ENCODE results near the gene CBLB. TPM values are rescaled to one million over a fixed set of nuclear protein-coding genes. Genes with fewer than 3 reads are reported as not detected.

CBLB gene
- total and polyA plus RNA-seq, 2 of the 4 experiments (the other 2 are of a cell fraction), result 10.1 to 20.1 TPM

DNA sequence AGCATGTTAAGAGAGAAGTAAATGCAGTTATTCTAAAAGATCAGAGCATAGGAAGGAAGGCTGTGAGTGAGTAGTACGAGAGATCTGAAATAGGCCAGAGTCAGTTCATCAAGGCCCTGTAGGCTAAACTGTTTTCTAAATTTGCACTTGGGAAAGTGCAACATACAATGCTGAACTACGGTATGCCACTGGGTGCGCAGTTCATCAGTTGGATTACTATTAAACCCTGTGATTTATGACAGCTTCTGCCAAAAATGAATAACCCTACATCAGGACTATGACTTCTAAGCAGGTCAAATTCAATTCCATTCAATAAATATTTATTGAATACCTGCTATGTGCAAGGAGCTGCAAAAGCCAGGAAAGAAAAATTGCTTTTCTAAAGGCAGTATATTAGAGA, 10.8 kb downstream of the CBLB start:
- Histone ChIP-seq H3K9ac (ENCODE audit: low read depth, low read length) (no peak overlapping the region), H2AK9ac (replicated peaks; ENCODE audit: low read depth, low read length, poor library complexity) (no peak overlapping the region), H3K23ac (ENCODE audit: low read depth, low read length) (no peak overlapping the region), H2AFZ (replicated peaks; ENCODE audit: low read length, poor library complexity) (no peak overlapping the region), H2BK5ac (ENCODE audit: low read depth, low read length, poor library complexity, severe bottlenecking) (no peak overlapping the region), H3K14ac (replicated peaks; ENCODE audit: low read depth, low read length) (no peak overlapping the region), H3K4me1 (ENCODE audit: control insufficient read depth, insufficient read depth, low read length) (no peaks in the 10 kb centered on the region), H3K9me1 (ENCODE audit: insufficient read depth, low read length) (peaks cover 2% of the 10 kb centered on the region; the same call in 1 of the 2 replicates), H2BK15ac (ENCODE audit: low read depth, low read length) (no peak overlapping the region), H2BK120ac (ENCODE audit: low read depth, low read length) (no peak overlapping the region), H4K20me1 (ENCODE audit: insufficient read depth, low read length) (0 out of 2 replicates have a peak, but pooled peaks cover 3% of the 10 kb centered on the region), H3K4me2 (ENCODE audit: low read depth, low read length) (no peak overlapping the region), H3K9me3 (ENCODE audit: control insufficient read depth, insufficient read depth, low read length) (no peaks in the 10 kb centered on the region), H3K27ac (ENCODE audit: insufficient read depth, low read length) (no peak overlapping the region), H2BK20ac (ENCODE audit: low read depth, low read length) (no peak overlapping the region), H3K4me3 (ENCODE audit: insufficient read depth, low read depth, low read length) (no peak overlapping the region), H3K27me3 (ENCODE audit: control insufficient read depth, insufficient read depth, low read length) (no peaks in the 10 kb centered on the region), H3K79me1 (ENCODE audit: low read depth in 1 of 2, low read length in 2 of 2) (peaks cover 26% of the 10 kb centered on the region in 2 experiments), H4K91ac (ENCODE audit: insufficient read depth, low read depth, low read length) (no peak overlapping the region), H4K5ac (ENCODE audit: low read depth, low read length) (no peak overlapping the region), H2AK5ac (ENCODE audit: low read depth, low read length) (no peak overlapping the region), H3K36me3 (ENCODE audit: control insufficient read depth, insufficient read depth, low read length) (peaks cover 7% of the 10 kb centered on the region), H3K4ac (ENCODE audit: low read depth, low read length) (no peak overlapping the region), H4K8ac (ENCODE audit: low read depth in 2 of 2, low read length in 2 of 2) (no peak overlapping the region), H3K56ac (ENCODE audit: extremely low read depth, insufficient read depth, low read length) (no peak overlapping the region), H3K18ac (ENCODE audit: low read depth, low read length) (no peak overlapping the region)
- DNase-seq (no peak), ATAC-seq (ENCODE audit: low read depth) (no peak)
- CTCF ChIA-PET, result interaction anchor here (0.6 kb wide), 1 partner anchor 1208 kb away, joined by 4 read pairs; no protein-coding TSS in a partner anchor
- dilution Hi-C loops (cut with HindIII; ENCODE audit: low sequenced_read_pairs, unreplicated experiment) (no loop called here), intact Hi-C loops (cut with micrococcal nuclease) (no loop called here), in situ Hi-C loops (cut with MboI; ENCODE audit: low sequenced_read_pairs) (no loop called here)
- BruUV-seq (replicated peaks), result no TSS peak
- 100% methylated on average over 1 of the region's 3 CpGs; no CpG with 5 or more reads in 1 of the 2 experiments for WGBS, 2 experiments (ENCODE audit: extremely low coverage in 2 of 2, insufficient read length in 1 of 2)
- TF ChIP-seq MAZ (IDR thresholded peaks at IDR 0.05; ENCODE audit: borderline replicate concordance, low read depth, low read length) (no peak), SMC3 (IDR thresholded peaks at IDR 0.05; ENCODE audit: low read depth, low read length) (no peak), POLR2A (IDR thresholded peaks at IDR 0.05; ENCODE audit: low read depth, low read length) (no peak), CHD1 (IDR thresholded peaks at IDR 0.05; ENCODE audit: low read depth, low read length) (no peak), RCOR1 (IDR thresholded peaks at IDR 0.05; ENCODE audit: insufficient replicate concordance, low read length) (no peak), MAFK (IDR thresholded peaks at IDR 0.05; ENCODE audit: low read depth, low read length) (no peak), RFX5 (IDR thresholded peaks at IDR 0.05; ENCODE audit: low read depth, low read length) (no peak), FOS (IDR thresholded peaks at IDR 0.05; ENCODE audit: low read depth, low read length) (no peak), MXI1 (IDR thresholded peaks at IDR 0.05; ENCODE audit: borderline replicate concordance, low read depth, low read length) (no peak), BHLHE40 (IDR thresholded peaks at IDR 0.05; ENCODE audit: low read depth, low read length) (no peak), NFE2L2 (IDR thresholded peaks at IDR 0.05; ENCODE audit: low read depth, low read length) (no peak), RAD21 (IDR thresholded peaks at IDR 0.05; ENCODE audit: low read length) (no peak), CEBPB (IDR thresholded peaks at IDR 0.05; ENCODE audit: low read depth, low read length) (no peak)
- TF ChIP-seq, protein P1, sequence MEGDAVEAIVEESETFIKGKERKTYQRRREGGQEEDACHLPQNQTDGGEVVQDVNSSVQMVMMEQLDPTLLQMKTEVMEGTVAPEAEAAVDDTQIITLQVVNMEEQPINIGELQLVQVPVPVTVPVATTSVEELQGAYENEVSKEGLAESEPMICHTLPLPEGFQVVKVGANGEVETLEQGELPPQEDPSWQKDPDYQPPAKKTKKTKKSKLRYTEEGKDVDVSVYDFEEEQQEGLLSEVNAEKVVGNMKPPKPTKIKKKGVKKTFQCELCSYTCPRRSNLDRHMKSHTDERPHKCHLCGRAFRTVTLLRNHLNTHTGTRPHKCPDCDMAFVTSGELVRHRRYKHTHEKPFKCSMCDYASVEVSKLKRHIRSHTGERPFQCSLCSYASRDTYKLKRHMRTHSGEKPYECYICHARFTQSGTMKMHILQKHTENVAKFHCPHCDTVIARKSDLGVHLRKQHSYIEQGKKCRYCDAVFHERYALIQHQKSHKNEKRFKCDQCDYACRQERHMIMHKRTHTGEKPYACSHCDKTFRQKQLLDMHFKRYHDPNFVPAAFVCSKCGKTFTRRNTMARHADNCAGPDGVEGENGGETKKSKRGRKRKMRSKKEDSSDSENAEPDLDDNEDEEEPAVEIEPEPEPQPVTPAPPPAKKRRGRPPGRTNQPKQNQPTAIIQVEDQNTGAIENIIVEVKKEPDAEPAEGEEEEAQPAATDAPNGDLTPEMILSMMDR (conservative IDR thresholded peaks at IDR 0.05; ENCODE audit: low read depth, low read length), result no peak
- TF ChIP-seq, protein P2, sequence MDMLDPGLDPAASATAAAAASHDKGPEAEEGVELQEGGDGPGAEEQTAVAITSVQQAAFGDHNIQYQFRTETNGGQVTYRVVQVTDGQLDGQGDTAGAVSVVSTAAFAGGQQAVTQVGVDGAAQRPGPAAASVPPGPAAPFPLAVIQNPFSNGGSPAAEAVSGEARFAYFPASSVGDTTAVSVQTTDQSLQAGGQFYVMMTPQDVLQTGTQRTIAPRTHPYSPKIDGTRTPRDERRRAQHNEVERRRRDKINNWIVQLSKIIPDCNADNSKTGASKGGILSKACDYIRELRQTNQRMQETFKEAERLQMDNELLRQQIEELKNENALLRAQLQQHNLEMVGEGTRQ (IDR thresholded peaks at IDR 0.05; ENCODE audit: low read depth, low read length), result no peak
- TF ChIP-seq, protein P3, sequence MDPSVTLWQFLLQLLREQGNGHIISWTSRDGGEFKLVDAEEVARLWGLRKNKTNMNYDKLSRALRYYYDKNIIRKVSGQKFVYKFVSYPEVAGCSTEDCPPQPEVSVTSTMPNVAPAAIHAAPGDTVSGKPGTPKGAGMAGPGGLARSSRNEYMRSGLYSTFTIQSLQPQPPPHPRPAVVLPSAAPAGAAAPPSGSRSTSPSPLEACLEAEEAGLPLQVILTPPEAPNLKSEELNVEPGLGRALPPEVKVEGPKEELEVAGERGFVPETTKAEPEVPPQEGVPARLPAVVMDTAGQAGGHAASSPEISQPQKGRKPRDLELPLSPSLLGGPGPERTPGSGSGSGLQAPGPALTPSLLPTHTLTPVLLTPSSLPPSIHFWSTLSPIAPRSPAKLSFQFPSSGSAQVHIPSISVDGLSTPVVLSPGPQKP (IDR thresholded peaks at IDR 0.05; ENCODE audit: borderline replicate concordance, low read depth, low read length), result no peak
- POLR2A ChIA-PET (ENCODE audit: unreplicated experiment), result no interaction called here
